Activated CD4-positive, alpha-beta T cell treated with anti-CD3 and anti-CD28 coated beads, Interleukin-2, amount 10 ng/mL, durations not matched to agents 24 days and 14 days (primary cell): Measurements from ENCODE around the gene NLGN2. TPM values are rescaled to one million over a fixed set of nuclear protein-coding genes. Genes with fewer than 3 reads are reported as not detected.
A peak's percentile ranks its signal among the peaks of the same experiment; 100 is the strongest.

Source experiments
- DNase-seq: peaks from one replicate; pipeline ENCODE4 v3.0.0; 2022
- H3K27ac Mint-ChIP-seq: one replicate; pipeline ENCODE4 v1.8.0; 2022; ENCODE audit warnings: mild to moderate bottlenecking, mixed read lengths
- H3K27me3 Mint-ChIP-seq: one replicate; pipeline ENCODE4 v1.8.0; 2022; ENCODE audit warnings: mixed read lengths
- H3K36me3 Mint-ChIP-seq: one replicate; pipeline ENCODE4 v1.8.0; 2022; ENCODE audit warnings: low read depth, mild to moderate bottlenecking, mixed read lengths
- H3K4me1 Mint-ChIP-seq: one replicate; pipeline ENCODE4 v1.8.0; 2021; ENCODE audit warnings: mixed read lengths
- H3K4me3 Mint-ChIP-seq: one replicate; pipeline ENCODE4 v1.8.0; 2022; ENCODE audit warnings: mild to moderate bottlenecking, moderate library complexity, mixed read lengths
- H3K9me3 Mint-ChIP-seq: one replicate; pipeline ENCODE4 v1.8.0; 2021; ENCODE audit warnings: mixed read lengths
- intact Hi-C: fragments of 100-400 bp; cut with micrococcal nuclease; formaldehyde crosslinking; loops from one replicate; pipeline ENCODE4 v1.15.1; 2023
- total RNA-seq: library from RNA; stranded (reverse); gene quantifications from 2 replicates; pipeline ENCODE4 v1.2.3, GENCODE V29; 2022

NLGN2 gene
- total RNA-seq, 1 donor from 2014 or later, result 3.0 TPM

DNA sequence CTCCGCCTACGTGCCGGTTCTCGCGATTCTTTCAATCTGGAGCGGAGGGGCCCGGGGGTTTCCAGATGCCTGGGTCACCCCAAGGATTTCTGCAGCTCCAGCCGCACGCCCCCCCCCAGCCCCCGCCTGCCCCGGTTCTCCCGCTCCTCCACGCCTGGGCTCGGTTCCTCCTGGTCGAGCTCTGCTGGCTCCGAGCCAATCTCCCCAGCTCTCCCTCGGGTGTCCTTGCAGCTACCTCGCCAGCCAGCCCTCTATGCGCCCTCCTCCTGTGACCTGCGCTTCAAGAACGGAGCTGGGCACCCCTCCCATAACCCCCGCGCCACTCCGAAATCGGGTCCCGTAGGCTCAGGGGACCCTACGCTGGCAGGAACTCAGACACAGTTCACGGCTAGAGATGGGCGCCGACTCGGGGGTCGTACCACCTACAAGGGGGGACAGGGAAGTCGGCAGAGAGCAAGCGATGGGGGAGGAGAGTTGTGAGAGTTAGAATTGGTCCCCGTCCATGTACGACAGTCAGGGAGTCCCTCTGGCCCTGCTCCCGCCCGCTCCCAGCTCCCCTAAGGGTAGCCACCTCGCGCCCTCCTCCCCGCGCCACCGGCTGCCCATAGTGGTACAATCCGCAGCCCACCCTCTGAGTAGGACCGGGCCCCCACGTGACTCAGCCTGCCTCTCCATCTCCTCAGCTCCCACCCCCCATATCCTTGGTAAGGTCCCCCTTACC lies 32.6 kb downstream of the NLGN2 start:
- peak; percentile 86 for DNase-seq
- Mint-ChIP-seq H3K9me3 (no peaks in the 10 kb centered on the region), H3K36me3 (peaks cover 34% of the 10 kb centered on the region), H3K4me1 (peaks cover 44% of the 10 kb centered on the region), H3K27me3 (peaks cover 18% of the 10 kb centered on the region), H3K4me3 (peak overlapping the region; percentile 90), H3K27ac (peak overlapping the region; percentile 81)
- intact Hi-C loops, result no loop called here

DNA sequence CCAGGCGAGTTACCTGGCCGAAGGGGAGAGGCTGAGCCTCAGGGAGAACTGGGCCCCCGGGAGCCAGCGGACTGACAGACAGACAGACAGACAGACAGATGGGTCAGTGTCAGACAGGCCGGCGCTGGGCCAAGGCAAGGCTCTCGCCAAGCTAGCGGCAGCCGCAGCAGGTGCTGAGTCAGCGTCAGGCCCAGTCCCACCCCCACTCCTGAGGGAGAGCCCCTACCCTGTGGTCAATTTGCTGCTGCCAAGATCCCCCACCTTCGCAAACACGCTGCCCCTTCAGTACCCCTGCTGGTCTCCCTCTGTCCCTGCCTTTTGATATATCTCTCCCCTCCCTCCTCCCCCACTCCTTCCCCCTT lies 33.2 kb downstream of the NLGN2 start:
- intact Hi-C loops, result no loop called here
- Mint-ChIP-seq H3K36me3 (peaks cover 38% of the 10 kb centered on the region), H3K27me3 (peaks cover 23% of the 10 kb centered on the region), H3K4me1 (peaks cover 46% of the 10 kb centered on the region), H3K9me3 (no peaks in the 10 kb centered on the region), H3K27ac (no peak overlapping the region), H3K4me3 (peak overlapping the region; percentile 90)
- peak; percentile 68 for DNase-seq

DNA sequence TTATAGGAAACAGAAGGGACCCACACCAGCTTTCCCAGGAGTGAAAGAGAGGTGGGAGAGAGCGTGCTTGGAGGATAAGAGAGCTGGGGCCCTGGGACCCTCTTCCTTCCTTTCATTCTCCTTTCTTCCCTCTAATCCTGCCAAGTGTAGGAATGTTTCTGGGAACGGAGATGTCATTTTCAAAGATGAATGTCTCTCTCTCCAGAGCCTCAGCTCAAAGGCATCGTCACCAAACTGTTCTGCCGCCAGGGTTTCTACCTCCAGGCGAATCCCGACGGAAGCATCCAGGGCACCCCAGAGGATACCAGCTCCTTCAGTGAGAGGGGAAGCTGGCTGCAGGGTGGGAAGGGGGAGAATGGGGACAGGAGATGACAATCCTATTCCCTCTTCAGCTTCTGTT lies 33.6 kb downstream of the NLGN2 start:
- H3K4me1 Mint-ChIP-seq, result peaks cover 45% of the 10 kb centered on the region
- intact Hi-C loops, result no loop called here
- peak overlapping the region; percentile 90 for H3K4me3 Mint-ChIP-seq
- no peaks in the 10 kb centered on the region for H3K9me3 Mint-ChIP-seq
- no peak overlapping the region for H3K27ac Mint-ChIP-seq
- H3K36me3 Mint-ChIP-seq, result peaks cover 38% of the 10 kb centered on the region
- peaks cover 25% of the 10 kb centered on the region for H3K27me3 Mint-ChIP-seq
- DNase-seq, result no peak

DNA sequence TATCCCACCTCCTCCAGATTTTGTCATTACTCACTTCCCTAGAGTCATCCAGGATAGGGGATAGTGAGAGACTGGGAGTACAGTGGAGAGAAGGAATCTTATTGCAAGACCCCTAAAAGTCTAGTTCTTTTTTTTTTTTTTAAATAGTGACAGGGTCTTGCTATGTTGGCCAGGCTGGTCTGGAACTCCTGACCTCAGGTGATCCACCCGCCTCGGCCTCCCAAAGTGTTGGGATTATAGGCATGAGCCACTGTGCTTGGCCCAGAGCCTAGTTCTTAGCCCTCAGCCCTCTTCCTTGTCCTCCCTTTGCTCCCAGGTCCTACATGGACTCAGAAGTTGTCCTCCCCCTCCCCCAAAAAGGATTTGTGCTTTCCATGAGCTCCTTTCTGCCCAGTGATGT lies 34.5 kb downstream of the NLGN2 start:
- H3K36me3 Mint-ChIP-seq, result peaks cover 39% of the 10 kb centered on the region
- H3K27me3 Mint-ChIP-seq, result peaks cover 28% of the 10 kb centered on the region
- DNase-seq, result no peak
- no peaks in the 10 kb centered on the region for H3K9me3 Mint-ChIP-seq
- intact Hi-C loops, result no loop called here
- H3K4me1 Mint-ChIP-seq, result peaks cover 43% of the 10 kb centered on the region
- no peak overlapping the region for H3K27ac Mint-ChIP-seq
- peak overlapping the region; percentile 48 for H3K4me3 Mint-ChIP-seq

DNA sequence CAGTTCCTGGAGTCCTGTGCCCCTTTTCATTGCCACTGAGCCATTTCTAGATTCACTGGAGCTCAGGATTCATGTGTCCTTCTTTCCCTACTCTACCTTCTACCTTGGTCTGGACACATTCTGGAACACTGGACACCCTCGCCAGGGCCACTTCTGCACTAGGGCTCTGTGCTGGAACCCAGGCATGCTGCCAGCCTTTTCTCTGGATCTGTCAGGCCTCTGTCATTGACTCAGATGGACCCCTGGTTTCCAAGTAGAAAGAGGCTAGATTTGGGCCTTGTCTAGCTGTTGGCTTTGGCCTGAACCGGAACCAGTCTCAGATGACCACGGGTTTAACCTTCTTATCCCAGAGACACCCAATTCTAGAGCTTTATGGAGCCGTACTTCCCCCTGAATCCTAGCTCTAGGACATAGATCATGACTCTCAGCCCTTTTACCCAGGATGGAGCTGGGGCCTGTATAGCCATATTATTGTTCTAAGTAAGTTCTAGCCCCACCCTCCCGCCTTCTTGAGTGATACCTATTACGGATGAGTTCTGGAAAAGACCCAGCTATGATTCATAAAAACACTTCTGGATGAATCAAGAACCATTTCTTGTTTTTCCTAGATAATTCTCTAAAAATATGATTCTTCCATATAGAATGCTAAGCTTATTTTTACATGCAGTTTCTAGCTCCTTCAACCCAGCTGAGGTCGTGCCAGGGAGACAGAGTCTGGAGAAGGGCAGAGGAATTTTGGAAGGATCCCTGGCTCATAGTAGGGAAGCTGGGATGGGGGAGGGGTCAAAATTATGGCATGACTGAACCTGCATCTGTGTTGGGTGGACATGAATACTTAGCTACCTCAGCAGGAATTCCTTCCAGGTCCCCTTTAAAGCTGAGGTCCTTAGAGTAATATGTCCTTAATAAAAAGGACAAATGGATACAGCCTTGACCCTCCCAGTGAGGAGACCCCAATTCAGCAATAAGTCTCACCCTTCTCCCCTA lies 36.1 kb downstream of the NLGN2 start:
- Mint-ChIP-seq H3K27ac (peak overlapping the region; percentile 3), H3K4me1 (peaks cover 37% of the 10 kb centered on the region), H3K27me3 (peaks cover 33% of the 10 kb centered on the region), H3K4me3 (no peak overlapping the region), H3K9me3 (no peaks in the 10 kb centered on the region), H3K36me3 (peaks cover 37% of the 10 kb centered on the region)
- intact Hi-C loops, result no loop called here
- no peak for DNase-seq

DNA sequence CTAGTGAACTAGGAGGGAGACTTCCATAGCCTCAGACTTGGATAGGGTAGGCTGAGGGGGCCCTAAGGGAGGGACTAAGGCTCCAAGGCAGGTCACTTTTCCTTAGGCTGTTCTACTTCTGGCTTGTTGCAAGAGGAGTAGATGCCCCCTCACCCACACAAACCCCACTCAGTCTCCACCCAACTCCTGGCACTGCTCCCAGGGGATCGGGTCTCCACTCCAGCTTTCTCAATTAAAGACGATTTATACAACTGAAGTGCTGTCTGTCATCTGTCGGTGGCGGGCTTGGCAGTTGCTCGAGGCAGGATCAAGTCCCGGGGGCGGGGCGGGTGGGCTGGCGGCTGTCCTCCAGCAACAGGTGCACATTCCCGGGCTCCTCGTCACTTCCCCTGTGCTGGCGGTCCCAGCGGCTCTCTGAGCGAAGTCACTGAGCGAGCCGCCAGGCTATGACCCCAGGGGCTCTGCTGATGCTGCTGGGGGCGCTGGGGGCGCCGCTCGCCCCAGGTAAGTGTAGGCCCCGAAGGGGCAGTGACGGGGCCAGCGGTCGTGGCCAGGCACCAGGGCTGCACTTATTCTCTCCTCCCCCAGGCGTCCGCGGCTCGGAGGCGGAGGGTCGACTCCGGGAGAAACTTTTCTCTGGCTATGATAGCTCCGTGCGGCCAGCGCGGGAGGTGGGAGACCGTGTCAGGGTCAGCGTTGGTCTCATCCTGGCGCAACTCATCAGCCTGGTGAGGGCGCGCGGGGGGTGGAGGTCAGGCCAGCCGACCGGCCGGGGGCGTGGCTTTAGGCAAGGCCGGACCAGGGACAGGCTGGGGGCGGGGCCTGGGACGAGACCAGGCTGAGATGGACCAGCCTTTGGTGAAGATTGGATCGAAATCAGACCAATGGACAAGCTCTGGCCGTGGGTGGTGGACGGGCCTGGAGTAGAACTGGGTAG lies 37.3 kb downstream of the NLGN2 start, which contains the start of gene CHRNB1:
Gene CHRNB1 (plus strand): TSS at position 380 of the 937 bp plus-strand sequence. CDS start 67 bp downstream, at position 447.
- intact Hi-C loops, result loop anchor here (1.0 kb wide), 1 partner anchor 10 kb away; no protein-coding TSS in a partner anchor
- DNase-seq, result peak; percentile 76
- peaks cover 29% of the 10 kb centered on the region for H3K27me3 Mint-ChIP-seq
- H3K4me1 Mint-ChIP-seq, result peaks cover 32% of the 10 kb centered on the region
- H3K27ac Mint-ChIP-seq, result peak within 1 kb of the TSS; percentile 10
- H3K9me3 Mint-ChIP-seq, result no peaks in the 10 kb centered on the region
- peaks cover 39% of the 10 kb centered on the region for H3K36me3 Mint-ChIP-seq
- peak within 1 kb of the TSS; percentile 83 for H3K4me3 Mint-ChIP-seq

DNA sequence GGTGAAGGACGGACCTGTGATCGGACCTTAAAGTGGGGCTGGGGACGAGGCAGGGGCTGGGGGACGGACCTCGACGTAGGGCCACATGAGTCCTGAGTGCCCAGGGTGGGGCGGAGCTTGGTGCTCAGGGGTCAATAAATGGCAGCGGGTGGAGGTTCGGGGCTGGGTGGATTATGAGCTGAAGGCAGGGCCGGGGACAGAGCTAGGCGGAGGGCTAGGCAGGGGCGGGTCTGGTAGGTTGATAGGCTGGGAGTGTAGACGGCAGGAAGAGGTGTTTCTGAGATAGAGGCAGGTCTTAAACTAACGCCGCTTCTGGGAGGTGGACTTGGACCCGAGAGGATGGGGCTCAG lies 37.9 kb downstream of the NLGN2 start:
- peaks cover 26% of the 10 kb centered on the region for H3K27me3 Mint-ChIP-seq
- peak overlapping the region; percentile 10 for H3K27ac Mint-ChIP-seq
- peaks cover 42% of the 10 kb centered on the region for H3K36me3 Mint-ChIP-seq
- H3K9me3 Mint-ChIP-seq, result no peaks in the 10 kb centered on the region
- intact Hi-C loops, result loop anchor here (1.0 kb wide), 1 partner anchor 10 kb away; no protein-coding TSS in a partner anchor
- peak overlapping the region; percentile 83 for H3K4me3 Mint-ChIP-seq
- peaks cover 27% of the 10 kb centered on the region for H3K4me1 Mint-ChIP-seq
- peak; percentile 82 for DNase-seq

DNA sequence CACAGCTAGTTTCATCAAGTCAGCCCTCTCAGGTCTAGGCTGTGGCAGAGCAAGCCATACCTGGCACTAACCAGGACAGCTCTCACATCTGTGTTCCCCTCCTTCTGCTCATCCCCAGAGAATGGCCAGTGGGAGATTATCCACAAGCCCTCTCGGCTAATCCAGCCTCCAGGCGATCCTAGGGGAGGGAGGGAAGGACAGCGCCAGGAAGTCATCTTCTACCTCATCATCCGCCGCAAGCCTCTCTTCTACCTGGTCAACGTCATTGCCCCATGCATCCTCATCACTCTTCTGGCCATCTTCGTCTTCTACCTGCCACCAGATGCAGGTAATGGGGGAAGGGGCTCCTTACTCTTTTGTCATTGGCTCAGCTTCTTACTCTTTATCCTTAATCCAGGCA lies 40.8 kb downstream of the NLGN2 start:
- H3K27ac Mint-ChIP-seq, result no peak overlapping the region
- H3K27me3 Mint-ChIP-seq, result peaks cover 22% of the 10 kb centered on the region
- H3K9me3 Mint-ChIP-seq, result no peaks in the 10 kb centered on the region
- peaks cover 34% of the 10 kb centered on the region for H3K36me3 Mint-ChIP-seq
- peaks cover 21% of the 10 kb centered on the region for H3K4me1 Mint-ChIP-seq
- intact Hi-C loops, result no loop called here
- peak; percentile 53 for DNase-seq
- H3K4me3 Mint-ChIP-seq, result no peak overlapping the region

DNA sequence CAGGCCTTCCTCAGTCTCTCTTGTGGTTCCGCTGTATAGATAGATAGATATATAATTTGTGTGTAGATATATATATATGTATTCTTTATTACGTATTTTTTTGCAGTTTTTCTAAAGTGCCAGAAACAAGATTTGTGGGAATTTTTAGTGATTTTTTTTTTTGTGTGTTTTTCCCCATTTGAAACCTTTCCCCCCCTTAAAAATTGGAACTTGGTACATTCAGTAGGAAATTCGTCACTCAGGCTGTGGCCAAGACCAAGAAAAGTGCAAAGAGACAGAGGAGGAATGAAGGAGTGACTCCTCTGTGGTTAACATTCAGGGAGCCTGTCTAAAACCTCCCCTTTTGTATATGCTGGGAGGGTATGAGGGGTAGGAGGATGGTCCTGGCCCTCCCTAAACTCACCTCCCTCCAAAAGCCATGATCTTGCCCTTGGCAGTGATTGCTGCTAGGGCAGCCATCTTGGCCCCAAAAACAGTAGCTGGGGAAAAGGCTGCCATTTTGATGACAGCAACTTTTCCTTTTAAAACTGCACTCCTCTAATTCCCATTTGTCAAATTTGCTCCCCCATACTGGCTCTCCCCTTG lies 52.4 kb downstream of the NLGN2 start:
- Mint-ChIP-seq H3K36me3 (peaks cover 22% of the 10 kb centered on the region), H3K27me3 (no peaks in the 10 kb centered on the region), H3K9me3 (no peaks in the 10 kb centered on the region), H3K4me3 (no peak overlapping the region), H3K4me1 (peaks cover 13% of the 10 kb centered on the region), H3K27ac (no peak overlapping the region)
- intact Hi-C loops, result no loop called here
- no peak for DNase-seq

DNA sequence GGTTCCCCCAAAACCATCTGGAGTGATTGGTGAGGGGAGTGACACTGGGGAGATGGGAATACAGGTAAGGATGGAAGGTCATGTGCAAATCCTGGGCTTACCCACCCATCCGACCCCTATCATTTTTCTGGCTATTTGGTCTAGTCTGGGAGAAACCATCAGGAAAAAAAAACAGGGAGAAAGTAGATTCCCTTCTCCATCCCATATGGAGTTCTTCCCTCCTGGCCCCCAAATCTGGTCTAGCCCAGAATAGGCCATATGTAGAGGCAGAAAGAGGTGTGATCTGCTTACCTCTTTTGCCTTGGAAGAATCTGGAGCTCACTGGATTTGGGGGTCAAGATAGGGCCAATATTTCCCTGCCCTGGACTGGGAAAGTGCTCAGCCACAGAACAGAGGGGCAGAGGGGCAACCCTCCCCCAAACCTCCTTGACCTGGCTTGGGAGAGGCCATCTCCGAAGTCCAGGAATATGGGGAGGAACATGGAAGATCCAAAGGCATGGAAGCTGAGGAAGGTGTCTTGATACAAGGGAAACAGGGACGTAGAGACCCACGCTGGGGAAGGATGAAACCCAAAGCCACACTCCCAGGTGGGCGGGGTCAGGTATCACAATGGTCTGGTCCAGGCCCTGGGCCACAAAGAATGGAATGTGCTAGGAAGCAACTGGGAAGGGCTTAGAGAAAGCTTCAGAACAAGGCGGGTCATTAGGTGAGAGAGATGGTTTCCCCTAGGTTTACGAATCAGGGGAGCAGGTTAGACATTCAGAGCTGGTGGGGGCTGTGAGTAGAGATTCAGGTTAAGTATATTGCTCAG lies 53.4 kb downstream of the NLGN2 start:
- Mint-ChIP-seq H3K36me3 (peaks cover 25% of the 10 kb centered on the region), H3K4me1 (peaks cover 10% of the 10 kb centered on the region), H3K27ac (no peak overlapping the region), H3K4me3 (no peak overlapping the region), H3K27me3 (no peaks in the 10 kb centered on the region), H3K9me3 (no peaks in the 10 kb centered on the region)
- intact Hi-C loops, result no loop called here
- DNase-seq, result no peak

DNA sequence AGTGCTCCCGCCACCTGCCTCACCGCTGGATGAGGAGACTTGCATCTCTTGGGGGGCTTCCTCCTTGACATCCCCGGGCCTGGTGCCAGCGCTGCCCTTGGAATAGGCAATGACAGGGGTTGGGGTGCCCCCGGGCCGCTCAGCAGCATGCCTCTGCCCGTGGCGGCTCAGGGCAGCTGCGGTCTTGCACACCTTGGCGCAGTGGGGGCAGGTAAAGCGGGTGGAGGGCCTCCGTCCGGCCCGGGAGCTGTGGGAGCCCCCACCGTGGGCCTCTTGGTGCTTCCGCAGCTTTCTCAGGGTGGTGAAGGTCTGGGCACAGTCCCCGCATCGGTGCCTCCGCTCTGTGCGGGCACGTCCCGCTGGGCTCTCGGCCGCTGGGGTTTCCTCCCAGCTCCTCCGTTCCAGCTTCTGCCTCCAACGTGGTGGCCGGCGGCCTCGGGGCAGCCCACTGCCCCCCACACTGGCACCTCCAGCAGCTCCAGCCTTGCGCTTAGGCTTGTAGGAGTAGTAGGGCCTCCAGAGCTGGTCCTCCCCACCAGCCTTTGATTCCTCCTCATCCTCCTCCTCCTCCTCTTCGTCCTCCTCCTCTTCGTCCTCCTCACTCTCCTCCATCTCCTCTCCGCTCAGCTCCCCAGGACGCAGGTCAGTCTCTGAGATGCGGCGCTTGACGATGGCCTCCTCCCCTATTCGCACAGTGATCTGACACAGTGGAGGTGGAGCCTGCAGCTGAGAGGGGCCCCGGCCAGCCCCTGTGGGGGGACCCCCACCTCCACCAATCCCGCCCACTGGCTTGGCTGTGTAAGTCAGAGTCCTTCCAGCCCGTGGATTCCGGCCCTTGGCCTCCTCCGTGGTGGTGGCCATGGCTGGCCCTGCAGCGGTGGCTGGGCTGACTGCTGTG lies 55.1 kb downstream of the NLGN2 start:
- intact Hi-C loops, result no loop called here
- DNase-seq, result no peak
- Mint-ChIP-seq H3K36me3 (peaks cover 30% of the 10 kb centered on the region), H3K27ac (no peak overlapping the region), H3K4me1 (peaks cover 2% of the 10 kb centered on the region), H3K9me3 (no peaks in the 10 kb centered on the region), H3K4me3 (no peak overlapping the region), H3K27me3 (no peaks in the 10 kb centered on the region)
